Temporal lobe (tissue), 2 donors: Measurements from ENCODE around the gene DCAF6. TPM values are rescaled to one million over a fixed set of nuclear protein-coding genes. Genes with fewer than 3 reads are reported as not detected.

Experiments used
- small RNA-seq: library from RNA; depleted of rRNA; stranded (forward); fragments of <200 nt; gene quantifications from one replicate; pipeline ENCODE3, GENCODE V24; 2014; ENCODE audit warnings: low replicate concordance
- total RNA-seq: library from RNA; depleted of rRNA; stranded (reverse); fragments of >200 nt; gene quantifications from one replicate; pipeline ENCODE4 v1.2.3, GENCODE V29; 2014

DCAF6 gene
- total RNA-seq, 1 donor from 2014 or later, result 54.1 TPM

Small RNAs within 50 kb of the gene (small RNA-seq; reads per million reads assigned to genes)
- not detected for gene MIR1255B2

Other genes with a start within 250 kb of the DCAF6 start
- gene MPZL1, start 214.7 kb upstream of the DCAF6 start, total RNA-seq, result 187 TPM
- gene ADCY10, start 22.5 kb upstream of the DCAF6 start, total RNA-seq, result 0.25 TPM
- gene MPC2, start 389 bp downstream of the DCAF6 start, total RNA-seq, result 40.3 TPM
- gene GPR161, start 200.2 kb downstream of the DCAF6 start, total RNA-seq, result 72.0 TPM
- 71.5 TPM for gene TIPRL, start 242.3 kb downstream of the DCAF6 start, total RNA-seq